H54 (cell line): ENCODE measurements around the gene RCAN2.

Source experiments
- DNase-seq: peaks from one replicate; pipeline ENCODE4 v3.0.0; 2011; ENCODE audit warnings: low spot score, mixed read lengths; ENCODE audit not compliant: insufficient read length
- FAIRE-seq: peaks from 3 replicates; lab custom pipeline; 2011; peaks lifted over from hg19 to GRCh38; lab: Jason Lieb, UNC
- POLR2A ChIP-seq: IDR thresholded peaks from 2 replicates; pipeline ENCODE4 v1.6.1; 2011; ENCODE audit warnings: low read depth, mild to moderate bottlenecking, low read length

Gene RCAN2

DNA sequence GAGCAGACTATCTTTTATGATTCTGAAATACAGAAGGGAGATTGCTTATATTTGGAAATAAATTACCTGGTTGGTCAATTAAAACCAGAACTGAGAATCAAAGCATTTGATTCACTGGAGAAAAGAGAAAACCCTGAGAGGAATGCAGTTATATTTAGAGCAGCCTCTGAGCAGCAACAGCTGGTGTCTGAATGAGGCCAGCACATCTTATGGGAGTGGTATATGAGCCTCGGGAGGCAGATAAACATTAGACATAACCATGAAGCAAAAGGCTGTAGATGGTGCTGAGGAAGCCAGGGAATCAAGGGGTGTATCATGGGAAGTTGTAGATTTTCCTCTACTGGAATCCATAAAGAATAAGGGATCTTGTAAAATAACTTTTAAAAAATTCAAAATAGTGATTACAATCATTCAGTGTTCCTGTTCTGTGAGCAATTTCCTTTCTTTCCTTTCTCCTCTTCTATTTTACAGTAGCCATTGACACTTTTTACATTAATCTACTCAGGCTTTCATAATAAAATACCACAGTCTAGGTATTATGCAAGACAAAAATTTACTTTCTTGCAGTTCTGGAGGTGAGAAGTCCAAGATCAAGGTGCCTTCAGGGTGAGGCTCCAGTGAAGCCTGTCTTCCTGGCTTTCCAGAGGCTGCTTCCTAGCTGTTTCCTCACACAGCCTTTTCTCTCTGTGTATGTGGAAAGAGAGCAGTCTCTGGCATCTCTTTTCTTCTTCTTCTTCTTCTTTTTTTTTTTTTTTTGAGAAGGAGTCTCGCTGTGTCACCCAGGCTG lies 287.7 kb downstream of the RCAN2 start:
- FAIRE-seq (no peak), DNase-seq (no peak)
- no peak for TF ChIP-seq POLR2A

DNA sequence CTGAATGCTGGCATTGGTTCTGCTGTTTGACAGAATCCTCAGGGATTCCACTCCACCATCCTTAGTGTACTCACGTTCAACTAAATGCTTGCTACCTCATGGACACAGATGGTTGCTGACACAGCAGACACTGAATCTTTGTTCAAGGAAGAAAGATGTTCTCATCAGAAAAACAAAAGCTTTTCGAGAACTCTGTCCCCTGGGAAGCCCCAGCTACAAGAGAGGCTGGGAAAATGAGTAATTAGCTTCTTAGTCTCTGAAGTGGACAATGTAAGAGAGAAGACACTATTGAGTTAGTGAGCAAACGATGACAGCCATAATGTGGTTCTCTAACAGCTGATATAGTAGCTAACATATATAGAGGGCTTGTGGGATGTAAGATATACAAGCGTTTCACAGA lies 289.5 kb downstream of the RCAN2 start:
- DNase-seq (no peak), FAIRE-seq (no peak)
- TF ChIP-seq POLR2A: no peak

DNA sequence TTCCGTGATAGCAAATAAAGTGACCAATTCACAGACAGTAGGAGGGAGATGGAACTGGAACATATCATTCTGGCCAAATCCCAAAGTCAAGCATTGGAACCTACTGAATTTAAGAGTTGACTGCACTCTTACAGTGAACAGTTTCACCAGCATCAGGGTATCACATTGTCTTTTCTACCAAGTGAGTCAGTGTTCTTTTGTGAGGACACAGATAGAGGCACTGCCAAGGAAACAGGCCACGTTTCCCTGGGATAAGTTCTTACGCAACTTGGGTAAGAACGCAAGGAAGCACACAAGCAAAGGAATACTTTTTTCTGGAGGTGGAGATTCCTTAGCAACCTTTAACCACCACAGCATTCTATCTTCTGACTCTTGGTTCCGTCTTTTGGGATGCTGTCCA lies 291.9 kb downstream of the RCAN2 start:
- no peak for DNase-seq
- TF ChIP-seq POLR2A: no peak
- FAIRE-seq: no peak

GRCh38 chr6:46191961-46192360 lies 299.3 kb downstream of the RCAN2 start:
- no peak for TF ChIP-seq POLR2A
- DNase-seq (no peak), FAIRE-seq (no peak)

- no peak for DNase-seq
Observed at GRCh38 chr6:46190889-46191288, 300.4 kb downstream of the RCAN2 start.

GRCh38 chr6:46189726-46190125 lies 301.5 kb downstream of the RCAN2 start:
- FAIRE-seq (no peak), DNase-seq (no peak)
- TF ChIP-seq POLR2A: no peak

More at GRCh38 chr6:46190889-46191288, 300.4 kb downstream of the RCAN2 start:
- no peak for TF ChIP-seq POLR2A
- no peak for FAIRE-seq

DNA sequence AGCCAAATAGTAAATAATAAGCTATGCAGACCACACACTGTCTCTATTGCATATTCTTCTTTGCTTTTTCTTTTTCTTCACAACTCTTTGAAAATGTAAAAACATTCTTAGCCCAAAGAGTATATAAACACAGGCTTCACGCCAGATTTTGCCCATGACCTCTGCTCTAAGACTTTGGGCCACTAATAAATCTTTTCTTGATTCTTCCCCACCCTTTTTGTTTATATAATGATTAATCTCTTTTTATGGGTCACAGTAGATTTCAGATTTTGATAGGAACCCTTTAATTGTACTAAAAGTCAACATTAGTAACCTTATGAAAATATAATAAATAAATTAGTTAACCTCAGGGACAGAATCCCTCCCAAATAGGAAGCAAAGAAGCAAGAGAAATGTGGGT lies 304.7 kb downstream of the RCAN2 start:
- DNase-seq: no peak
- TF ChIP-seq POLR2A: no peak
- no peak for FAIRE-seq

DNA sequence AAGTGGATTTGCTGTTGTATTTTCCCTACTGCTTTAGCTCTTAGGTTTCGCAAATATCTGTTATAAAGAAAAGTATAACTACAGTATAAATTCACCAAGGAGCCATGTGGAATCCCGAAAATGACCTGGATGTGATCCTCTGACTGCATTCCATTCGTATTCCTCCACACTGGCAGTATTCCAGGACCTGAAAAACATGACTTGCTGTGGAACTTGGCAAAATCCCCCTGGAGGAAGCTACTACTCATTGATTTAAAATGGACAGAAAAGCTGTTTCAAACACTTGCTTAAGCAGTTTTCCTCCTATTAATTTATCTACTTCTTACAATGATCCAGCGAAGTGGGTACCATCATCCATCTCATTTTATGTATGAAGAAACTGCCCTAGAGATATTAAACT lies 307.1 kb downstream of the RCAN2 start:
- FAIRE-seq (peak; percentile 65), DNase-seq (peak; percentile 6)
- no peak for TF ChIP-seq POLR2A

GRCh38 chr6:46175976-46176375 lies 315.3 kb downstream of the RCAN2 start:
- DNase-seq (no peak), FAIRE-seq (no peak)
- TF ChIP-seq POLR2A: no peak

DNA sequence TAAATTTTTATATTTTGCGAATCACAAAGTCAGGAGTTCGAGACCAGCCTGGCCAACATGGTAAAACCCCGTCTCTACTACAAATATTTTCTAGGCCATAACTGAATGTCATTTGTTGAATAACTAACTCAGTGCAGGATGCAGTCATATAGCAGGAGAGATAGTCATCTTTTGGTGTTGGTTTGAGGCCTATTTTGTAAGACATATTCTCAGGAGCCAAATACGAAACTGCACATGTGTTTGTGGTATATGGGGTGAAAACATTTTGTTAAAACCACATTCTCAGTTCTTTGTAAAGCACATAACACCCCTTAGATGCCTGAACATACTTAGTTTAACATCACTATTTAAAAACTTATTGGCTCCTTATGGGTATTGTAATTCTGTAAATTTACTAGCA lies 315.8 kb downstream of the RCAN2 start:
- FAIRE-seq (no peak), DNase-seq (no peak)
- TF ChIP-seq POLR2A: no peak

GRCh38 chr6:46174904-46175303 lies 316.3 kb downstream of the RCAN2 start:
- FAIRE-seq: no peak
- no peak for TF ChIP-seq POLR2A
- no peak for DNase-seq

- FAIRE-seq (no peak), DNase-seq (no peak)
- no peak for TF ChIP-seq POLR2A
Observed at GRCh38 chr6:46172176-46172575, 319.1 kb downstream of the RCAN2 start.
